ENCODE results near the gene AQP12B.

DNA sequence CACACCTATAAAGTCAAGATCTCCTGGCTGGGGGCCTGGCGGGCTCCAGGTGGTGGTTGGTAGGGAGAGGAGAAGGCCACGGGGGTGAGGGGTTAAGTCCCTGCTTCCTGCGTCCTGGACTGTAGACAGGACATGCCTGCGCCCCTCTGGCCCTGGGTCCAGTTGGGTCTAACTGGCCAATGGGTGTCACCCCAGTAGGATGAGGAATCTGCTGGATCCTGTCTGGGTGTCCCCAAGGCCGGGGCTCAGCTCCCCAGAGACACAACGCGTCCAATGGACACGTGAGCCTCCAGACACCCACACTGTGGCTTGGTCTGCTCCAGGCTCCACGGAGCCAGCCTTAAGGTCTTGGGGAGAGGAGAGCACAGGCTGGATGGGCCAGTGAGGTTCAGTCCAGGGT lies 28.6 kb upstream of the AQP12B start:
- no peak for TF ChIP-seq GATA3 (IDR thresholded peaks at IDR 0.05; ENCODE audit: low read depth, low read length)
- no peak for TF ChIP-seq GATA2 (IDR thresholded peaks at IDR 0.05; ENCODE audit: low read depth, low read length)

Measured in SH-SY5Y (cell line).